AG04450 (cell line): ENCODE measurements around the gene ANKLE2. TPM values are rescaled to one million over a fixed set of nuclear protein-coding genes. Genes with fewer than 3 reads are reported as not detected.
"Not testable (repeated sequence)": the region's sequence is repeated elsewhere in the genome, so short reads cannot be mapped to it uniquely, and the experiment has no call there.

ENCODE experiments used
- CTCF ChIA-PET: fragments of 300-600, 350-600 bp; formaldehyde crosslinking; extraction: SDS; loops from one replicate; lab custom pipeline; 2022; ENCODE audit warnings: antibody characterized with exemption, inconsistent platforms; lab: Charles Lee
- POLR2A ChIA-PET: fragments of 350-600 bp; formaldehyde crosslinking; extraction: SDS; loops from one replicate; lab custom pipeline; 2021; ENCODE audit warnings: antibody characterized with exemption, inconsistent platforms; lab: Yijun Ruan, JAX
- DNase-seq: peaks from one replicate; pipeline ENCODE4 v3.0.0-alpha.2; 2011; ENCODE audit warnings: low read depth, low spot score
- H3K27ac ChIP-seq: one replicate; pipeline ENCODE4 v1.5.1; 2012; ENCODE audit warnings: low read depth, low read length, control low read depth
- H3K27me3 ChIP-seq: one replicate; pipeline ENCODE4 v1.6.0; 2012; ENCODE audit warnings: low read length; ENCODE audit not compliant: control insufficient read depth, insufficient read depth
- H3K4me3 ChIP-seq: 2 replicates; pipeline ENCODE4 v1.5.1; 2011; ENCODE audit warnings: mild to moderate bottlenecking, low read depth, low read length, control low read depth
- H3K9me3 ChIP-seq: 2 replicates; pipeline ENCODE4 v1.5.1; 2012; ENCODE audit warnings: low read length; ENCODE audit not compliant: control insufficient read depth, insufficient read depth
- CTCF ChIP-seq: IDR thresholded peaks from 2 replicates; pipeline ENCODE4 v1.5.1; 2011; ENCODE audit warnings: low read depth, low read length, control low read depth, inconsistent platforms
- polyA plus RNA-seq: library from polyadenylated mRNA; depleted of rRNA; stranded (reverse); fragments of >200 nt; gene quantifications from 2 replicates; pipeline ENCODE4 v1.2.3, GENCODE V29; 2011

The ANKLE2 gene
- polyA plus RNA-seq, 1 experiment: 55.7 TPM

DNA sequence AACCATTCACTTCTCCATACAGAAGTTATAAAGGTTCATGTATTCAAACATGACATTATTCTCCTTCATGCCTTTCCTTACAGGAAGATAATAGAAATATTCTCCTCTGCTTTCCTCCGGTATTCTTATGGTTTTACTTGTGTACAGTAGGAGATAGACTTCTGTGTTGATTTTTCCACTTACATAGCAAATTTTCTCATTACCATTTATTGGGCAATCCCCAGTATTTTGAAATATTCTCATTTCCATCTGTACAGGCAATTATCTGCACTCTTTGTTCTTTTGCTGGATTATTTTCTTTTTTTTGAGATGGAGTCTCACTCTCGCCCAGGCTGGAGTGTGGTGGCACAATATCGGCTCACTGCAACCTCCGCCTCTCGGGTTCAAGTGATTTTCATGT, 63.3 kb downstream of the ANKLE2 start:
- POLR2A ChIA-PET: no interaction called here
- TF ChIP-seq CTCF: no peak
- Histone ChIP-seq H3K27me3 (no peaks in the 10 kb centered on the region), H3K4me3 (no peak overlapping the region), H3K9me3 (no peaks in the 10 kb centered on the region; the same call in 1 of the 2 replicates), H3K27ac (no peak overlapping the region)
- DNase-seq: no peak
- CTCF ChIA-PET: no interaction called here

- no peaks in the 10 kb centered on the region for H3K27me3 ChIP-seq
- no peak for TF ChIP-seq CTCF
- POLR2A ChIA-PET: no interaction called here
- no peaks in the 10 kb centered on the region; the same call in 1 of the 2 replicates for H3K9me3 ChIP-seq
- no peak overlapping the region for H3K27ac ChIP-seq
- no peak for DNase-seq
- no peak overlapping the region for H3K4me3 ChIP-seq
- CTCF ChIA-PET: no interaction called here
Observed at GRCh38 chr12:132695431-132695830, 66.2 kb downstream of the ANKLE2 start.

GRCh38 chr12:132694888-132695287, 66.7 kb downstream of the ANKLE2 start:
- H3K4me3 ChIP-seq, H3K27me3 ChIP-seq, POLR2A ChIA-PET, H3K9me3 ChIP-seq, CTCF ChIA-PET, DNase-seq, H3K27ac ChIP-seq: not testable (repeated sequence)

DNA sequence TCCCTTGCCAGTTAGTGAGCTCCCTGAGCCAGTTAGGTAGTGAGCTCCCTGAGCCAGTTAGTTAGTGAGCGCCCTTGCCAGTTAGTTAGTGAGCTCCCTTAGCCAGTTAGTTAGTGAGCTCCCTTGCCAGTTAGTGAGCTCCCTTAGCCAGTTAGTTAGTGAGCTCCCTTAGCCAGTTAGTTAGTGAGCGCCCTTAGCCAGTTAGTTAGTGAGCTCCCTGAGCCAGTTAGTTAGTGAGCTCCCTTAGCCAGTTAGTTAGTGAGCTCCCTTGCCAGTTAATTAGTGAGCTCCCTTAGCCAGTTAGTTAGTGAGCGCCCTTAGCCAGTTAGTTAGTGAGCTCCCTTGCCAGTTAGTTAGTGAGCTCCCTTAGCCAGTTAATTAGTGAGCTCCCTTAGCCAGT, 69.6 kb downstream of the ANKLE2 start:
- CTCF ChIA-PET, H3K27me3 ChIP-seq, H3K4me3 ChIP-seq, H3K9me3 ChIP-seq, H3K27ac ChIP-seq, DNase-seq, POLR2A ChIA-PET: not testable (repeated sequence)

GRCh38 chr12:132690112-132690511, 71.5 kb downstream of the ANKLE2 start:
- CTCF ChIA-PET: no interaction called here
- no peak for TF ChIP-seq CTCF
- no peak for DNase-seq

DNA sequence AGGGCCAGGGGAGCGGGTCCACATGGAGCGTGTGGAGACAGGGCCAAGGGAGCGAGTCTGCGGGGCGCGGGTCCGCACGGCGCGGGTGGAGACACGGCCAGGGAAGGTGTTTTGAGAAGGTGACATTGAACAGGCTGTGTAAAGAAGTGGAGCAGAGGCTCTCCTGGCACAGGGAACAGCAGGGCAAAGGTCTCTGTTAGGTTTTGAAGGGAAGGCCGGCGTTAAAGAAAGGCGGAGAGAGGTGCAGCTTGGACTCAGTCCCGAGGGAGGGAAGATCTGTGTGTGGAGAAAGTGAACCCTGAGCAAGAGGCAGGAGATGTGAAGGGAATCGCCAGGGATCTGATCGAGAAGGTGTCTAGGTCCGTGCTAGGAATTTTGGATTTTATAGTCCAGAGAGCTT, 72.4 kb downstream of the ANKLE2 start:
- DNase-seq: no peak
- Histone ChIP-seq H3K27ac (no peak overlapping the region), H3K27me3 (no peaks in the 10 kb centered on the region), H3K9me3 (no peaks in the 10 kb centered on the region), H3K4me3 (0 out of 2 replicates have a peak overlapping the region, but pooled peaks have one; percentile 1)
- ChIA-PET CTCF (no interaction called here), POLR2A (no interaction called here)
- TF ChIP-seq CTCF: no peak

More at GRCh38 chr12:132690112-132690511, 71.5 kb downstream of the ANKLE2 start:
- Histone ChIP-seq H3K27me3 (no peaks in the 10 kb centered on the region), H3K4me3 (no peak overlapping the region), H3K27ac (no peak overlapping the region), H3K9me3 (no peaks in the 10 kb centered on the region)
- POLR2A ChIA-PET: no interaction called here
